Measurements from ENCODE around the gene ADAM12. TPM values are rescaled to one million over a fixed set of nuclear protein-coding genes. Genes with fewer than 3 reads are reported as not detected.
"Not testable (repeated sequence)": the region's sequence is repeated elsewhere in the genome, so short reads cannot be mapped to it uniquely, and the experiment has no call there.

ADAM12 gene
- total RNA-seq, 1 experiment from 2014 or later, result not detected

DNA sequence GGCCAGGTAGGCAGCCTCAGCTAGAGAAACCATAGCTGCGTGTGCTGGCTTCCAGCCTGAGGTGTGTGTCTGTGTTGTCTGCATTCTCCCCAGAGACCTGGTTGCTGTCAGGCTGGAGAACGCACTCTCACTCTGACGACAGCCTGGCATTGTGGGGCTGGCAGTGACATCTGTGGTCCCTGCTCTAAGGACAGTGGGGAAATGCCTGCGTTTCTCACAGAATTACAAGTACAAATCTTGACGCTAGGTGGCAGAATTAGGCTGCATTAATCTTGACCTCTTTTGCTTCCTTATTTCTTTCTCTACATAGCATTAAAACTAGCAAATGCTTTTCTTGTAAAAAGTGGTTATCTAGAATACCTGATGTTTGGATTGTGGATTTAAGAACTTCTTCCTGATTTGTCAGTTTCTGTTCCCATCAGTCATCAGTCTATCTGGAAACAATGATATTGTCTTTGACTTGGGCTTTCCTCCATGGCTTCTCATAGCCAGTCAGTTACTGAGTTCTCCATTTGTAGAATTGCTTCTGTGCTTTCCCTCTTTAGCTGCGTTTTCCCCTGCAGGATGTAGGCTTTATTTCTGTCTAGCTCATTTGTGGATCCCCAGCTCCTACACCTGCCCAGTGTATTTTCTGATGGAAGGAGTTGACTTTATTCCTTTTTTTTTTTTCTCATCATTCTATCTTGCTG is 405.9 kb downstream of the ADAM12 start:
- DNase-seq, result peak; percentile 14
- no peaks in the 10 kb centered on the region for H3K9me3 Mint-ChIP-seq (ENCODE audit: low read depth, unreplicated experiment)
- BruUV-seq (replicated peaks), result no TSS peak
- intact Hi-C loops (cut with micrococcal nuclease; ENCODE audit: unreplicated experiment), result loop anchor here (1.0 to 2.0 kb wide), 2 partner anchors 320 to 522 kb away; no protein-coding TSS in a partner anchor
- H3K36me3 Mint-ChIP-seq (ENCODE audit: insufficient read depth, unreplicated experiment), result no peaks in the 10 kb centered on the region
- TF ChIP-seq, protein P1, sequence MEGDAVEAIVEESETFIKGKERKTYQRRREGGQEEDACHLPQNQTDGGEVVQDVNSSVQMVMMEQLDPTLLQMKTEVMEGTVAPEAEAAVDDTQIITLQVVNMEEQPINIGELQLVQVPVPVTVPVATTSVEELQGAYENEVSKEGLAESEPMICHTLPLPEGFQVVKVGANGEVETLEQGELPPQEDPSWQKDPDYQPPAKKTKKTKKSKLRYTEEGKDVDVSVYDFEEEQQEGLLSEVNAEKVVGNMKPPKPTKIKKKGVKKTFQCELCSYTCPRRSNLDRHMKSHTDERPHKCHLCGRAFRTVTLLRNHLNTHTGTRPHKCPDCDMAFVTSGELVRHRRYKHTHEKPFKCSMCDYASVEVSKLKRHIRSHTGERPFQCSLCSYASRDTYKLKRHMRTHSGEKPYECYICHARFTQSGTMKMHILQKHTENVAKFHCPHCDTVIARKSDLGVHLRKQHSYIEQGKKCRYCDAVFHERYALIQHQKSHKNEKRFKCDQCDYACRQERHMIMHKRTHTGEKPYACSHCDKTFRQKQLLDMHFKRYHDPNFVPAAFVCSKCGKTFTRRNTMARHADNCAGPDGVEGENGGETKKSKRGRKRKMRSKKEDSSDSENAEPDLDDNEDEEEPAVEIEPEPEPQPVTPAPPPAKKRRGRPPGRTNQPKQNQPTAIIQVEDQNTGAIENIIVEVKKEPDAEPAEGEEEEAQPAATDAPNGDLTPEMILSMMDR (IDR thresholded peaks at IDR 0.05; ENCODE audit: unreplicated experiment), result no peak
- no peak overlapping the region for H3K4me3 Mint-ChIP-seq (ENCODE audit: low read depth, unreplicated experiment)
- no peak overlapping the region for H3K27ac Mint-ChIP-seq (ENCODE audit: unreplicated experiment)
- H3K27me3 Mint-ChIP-seq (ENCODE audit: unreplicated experiment), result no peaks in the 10 kb centered on the region
- peaks cover 12% of the 10 kb centered on the region for H3K4me1 Mint-ChIP-seq (ENCODE audit: low read depth, unreplicated experiment)
- CTCF ChIA-PET, result no interaction called here

DNA sequence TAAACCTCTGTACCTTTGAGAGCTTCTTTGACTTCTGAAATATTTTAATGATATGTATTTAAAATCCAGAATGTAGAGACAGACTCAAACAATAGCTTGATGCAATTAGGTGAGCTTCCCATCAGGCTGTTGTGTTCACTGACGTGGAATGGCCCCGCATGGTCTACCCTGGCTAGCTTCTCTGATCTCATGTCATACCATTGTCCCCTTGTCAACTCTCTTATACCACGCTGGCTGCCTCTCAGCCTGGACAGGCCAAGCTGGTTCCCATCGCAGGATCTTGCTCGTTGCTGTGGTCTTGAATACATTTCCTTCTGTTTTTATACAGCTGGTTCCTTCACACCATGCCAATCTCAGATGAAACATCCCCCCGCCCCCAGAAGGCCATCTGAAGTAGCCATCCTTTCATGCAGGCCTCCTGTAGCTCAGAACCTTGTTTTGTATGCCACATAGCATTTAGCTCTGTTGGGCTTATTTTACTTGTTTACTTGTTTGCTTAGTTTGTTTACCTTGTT is 407.7 kb downstream of the ADAM12 start:
- CTCF ChIA-PET, result interaction anchor here (0.6 kb wide), 2 partner anchors 757 to 1116 kb away, joined by 3 to 5 read pairs; no protein-coding TSS in a partner anchor
- no peak for DNase-seq
- intact Hi-C loops (cut with micrococcal nuclease; ENCODE audit: unreplicated experiment), result no loop called here
- no peak overlapping the region for H3K27ac Mint-ChIP-seq (ENCODE audit: unreplicated experiment)
- H3K27me3 Mint-ChIP-seq (ENCODE audit: unreplicated experiment), result no peaks in the 10 kb centered on the region
- H3K36me3 Mint-ChIP-seq (ENCODE audit: insufficient read depth, unreplicated experiment), result no peaks in the 10 kb centered on the region
- H3K9me3 Mint-ChIP-seq (ENCODE audit: low read depth, unreplicated experiment), result no peaks in the 10 kb centered on the region
- peaks cover 12% of the 10 kb centered on the region for H3K4me1 Mint-ChIP-seq (ENCODE audit: low read depth, unreplicated experiment)
- no TSS peak for BruUV-seq (replicated peaks)
- H3K4me3 Mint-ChIP-seq (ENCODE audit: low read depth, unreplicated experiment), result no peak overlapping the region
- TF ChIP-seq, protein P1 (IDR thresholded peaks at IDR 0.05; ENCODE audit: unreplicated experiment), result no peak

DNA sequence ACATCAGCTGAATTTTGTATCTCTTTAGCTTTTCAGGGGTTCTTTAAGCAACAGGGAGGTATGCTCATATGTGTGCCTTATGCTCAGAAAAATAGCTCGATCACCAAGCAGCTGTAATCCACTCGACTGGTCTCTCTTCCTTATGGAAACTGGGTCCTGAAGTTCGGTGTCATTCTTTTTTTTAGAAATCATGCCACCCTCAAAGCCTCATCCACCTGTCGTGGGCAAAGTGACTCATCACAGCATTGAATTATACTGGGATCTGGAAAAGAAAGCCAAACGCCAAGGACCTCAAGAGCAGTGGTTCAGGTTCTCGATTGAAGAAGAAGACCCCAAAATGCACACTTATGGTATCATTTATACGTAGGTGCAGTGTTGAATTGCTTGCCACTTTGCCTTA is 408.3 kb downstream of the ADAM12 start:
- TF ChIP-seq, protein P1 (IDR thresholded peaks at IDR 0.05; ENCODE audit: unreplicated experiment), result no peak
- CTCF ChIA-PET, result interaction anchor here (0.6 kb wide), 2 partner anchors 756 to 1115 kb away, joined by 3 to 5 read pairs; no protein-coding TSS in a partner anchor
- peaks cover 12% of the 10 kb centered on the region for H3K4me1 Mint-ChIP-seq (ENCODE audit: low read depth, unreplicated experiment)
- BruUV-seq (replicated peaks), result no TSS peak
- no peaks in the 10 kb centered on the region for H3K36me3 Mint-ChIP-seq (ENCODE audit: insufficient read depth, unreplicated experiment)
- no peak overlapping the region for H3K4me3 Mint-ChIP-seq (ENCODE audit: low read depth, unreplicated experiment)
- H3K27ac Mint-ChIP-seq (ENCODE audit: unreplicated experiment), result no peak overlapping the region
- no peaks in the 10 kb centered on the region for H3K27me3 Mint-ChIP-seq (ENCODE audit: unreplicated experiment)
- no peak for DNase-seq
- no peaks in the 10 kb centered on the region for H3K9me3 Mint-ChIP-seq (ENCODE audit: low read depth, unreplicated experiment)
- intact Hi-C loops (cut with micrococcal nuclease; ENCODE audit: unreplicated experiment), result no loop called here

DNA sequence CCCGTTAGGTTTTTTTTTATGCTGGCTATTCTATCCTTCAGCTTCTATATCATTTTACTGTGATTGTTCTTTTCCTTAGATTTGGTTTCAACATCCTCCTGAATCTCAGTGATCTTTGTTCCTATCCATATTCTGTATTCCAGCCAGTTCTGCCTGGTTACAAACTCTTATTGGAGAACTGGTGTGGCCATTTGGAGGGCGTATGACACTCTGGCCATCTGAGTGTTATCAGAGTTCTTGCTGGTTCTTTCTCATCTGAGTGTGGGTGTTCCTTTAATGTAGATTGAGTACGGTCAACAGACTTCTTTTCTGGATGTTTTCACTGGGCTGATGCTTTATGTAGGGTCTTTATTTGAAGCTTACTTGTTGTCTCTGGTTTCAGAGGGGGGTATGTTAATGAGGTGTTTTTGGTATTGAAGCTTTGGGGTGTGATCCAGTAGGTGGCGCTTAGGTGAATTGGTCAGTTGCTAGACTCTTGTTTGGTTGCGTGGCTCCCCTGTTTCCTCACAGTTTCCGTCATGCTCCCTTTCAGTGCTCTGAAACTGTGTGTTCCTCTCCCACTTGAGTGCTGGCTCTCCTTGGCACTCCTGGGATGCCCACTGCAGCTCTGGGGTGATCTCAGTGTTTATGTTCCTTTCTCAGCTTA is 411.2 kb downstream of the ADAM12 start:
- BruUV-seq (replicated peaks), result no TSS peak
- no peaks in the 10 kb centered on the region for H3K4me1 Mint-ChIP-seq (ENCODE audit: low read depth, unreplicated experiment)
- H3K36me3 Mint-ChIP-seq (ENCODE audit: insufficient read depth, unreplicated experiment), result no peaks in the 10 kb centered on the region
- CTCF ChIA-PET, result no interaction called here
- no peaks in the 10 kb centered on the region for H3K9me3 Mint-ChIP-seq (ENCODE audit: low read depth, unreplicated experiment)
- H3K27me3 Mint-ChIP-seq (ENCODE audit: unreplicated experiment), result no peaks in the 10 kb centered on the region
- no peak for DNase-seq
- H3K4me3 Mint-ChIP-seq (ENCODE audit: low read depth, unreplicated experiment), result no peak overlapping the region
- intact Hi-C loops (cut with micrococcal nuclease; ENCODE audit: unreplicated experiment), result no loop called here
- TF ChIP-seq, protein P1 (IDR thresholded peaks at IDR 0.05; ENCODE audit: unreplicated experiment), result no peak
- H3K27ac Mint-ChIP-seq (ENCODE audit: unreplicated experiment), result no peak overlapping the region

DNA sequence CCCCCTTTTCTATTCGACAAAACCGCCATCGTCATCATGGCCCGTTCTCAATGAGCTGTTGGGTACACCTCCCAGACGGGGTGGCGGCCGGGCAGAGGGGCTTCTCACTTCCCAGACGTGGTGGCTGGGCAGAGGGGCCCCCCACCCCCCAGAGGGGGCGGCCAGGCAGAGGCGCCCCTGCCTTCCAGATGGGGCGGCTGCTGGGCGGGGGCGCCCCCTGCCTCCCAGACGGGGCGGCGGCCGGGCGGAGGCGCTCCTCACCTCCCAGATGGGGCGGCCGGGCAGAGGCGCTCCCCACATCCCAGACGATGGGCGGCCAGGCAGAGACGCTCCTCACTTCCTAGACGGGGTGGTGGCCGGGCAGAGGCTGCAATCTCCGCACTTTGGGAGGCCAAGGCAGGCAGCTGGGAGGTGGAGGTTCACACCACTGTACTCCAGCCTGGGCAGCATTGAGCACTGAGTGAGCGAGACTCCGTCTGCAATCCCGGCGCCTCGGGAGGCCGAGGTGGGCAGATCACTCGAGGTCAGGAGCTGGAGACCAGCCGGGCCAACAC is 418.1 kb downstream of the ADAM12 start:
- H3K4me1 Mint-ChIP-seq (ENCODE audit: low read depth, unreplicated experiment); BruUV-seq (replicated peaks); H3K27me3 Mint-ChIP-seq (ENCODE audit: unreplicated experiment); H3K4me3 Mint-ChIP-seq (ENCODE audit: low read depth, unreplicated experiment); H3K36me3 Mint-ChIP-seq (ENCODE audit: insufficient read depth, unreplicated experiment); H3K9me3 Mint-ChIP-seq (ENCODE audit: low read depth, unreplicated experiment); H3K27ac Mint-ChIP-seq (ENCODE audit: unreplicated experiment); DNase-seq: not testable (repeated sequence)
- CTCF ChIA-PET, result interaction anchor here (0.5 kb wide), 1 partner anchor 11 kb away, joined by 4 read pairs; no protein-coding TSS in a partner anchor
- intact Hi-C loops (cut with micrococcal nuclease; ENCODE audit: unreplicated experiment), result loop anchor here (5.0 kb wide), 1 partner anchor 103 kb away; no protein-coding TSS in a partner anchor

All from Calu3 (cell line).